Endothelial cell of umbilical vein (primary cell): ENCODE measurements around the gene CCDC85B. TPM values are rescaled to one million over a fixed set of nuclear protein-coding genes. Genes with fewer than 3 reads are reported as not detected.

ENCODE experiments used
- BruUV-seq: library from RNA; stranded (reverse); fragments of 400-500 nt; replicated peaks from 2 replicates; lab custom pipeline; 2021; lab: Mats Ljungman, UMichigan
- CTCF ChIA-PET: fragments of 300-600, 350-600 bp; sonication (Branson Sonifier 250); formaldehyde crosslinking; loops from one replicate; lab custom pipeline; 2021; ENCODE audit warnings: antibody characterized with exemption, inconsistent platforms; lab: Charles Lee
- POLR2A ChIA-PET: fragments of 300-600, 350-600 bp; sonication (Branson Sonifier 250); formaldehyde crosslinking; loops from one replicate; lab custom pipeline; 2021; ENCODE audit warnings: antibody characterized with exemption, inconsistent platforms; lab: Charles Lee
- DNase-seq: peaks from one replicate; pipeline ENCODE4 v3.0.0-alpha.2; 2011; ENCODE audit warnings: low read depth, low spot score
- FAIRE-seq: peaks from 2 replicates; lab custom pipeline; 2011; peaks lifted over from hg19 to GRCh38; lab: Jason Lieb, UNC
- H2AFZ ChIP-seq: 2 replicates; pipeline ENCODE4 v1.6.0; 2012; ENCODE audit warnings: low read depth, low read length, control low read depth, inconsistent platforms
- H3K27ac ChIP-seq: 2 replicates; pipeline ENCODE4 v1.5.1; 2011; ENCODE audit warnings: low read depth, mild to moderate bottlenecking, control low read depth, low read length, moderate library complexity; ENCODE audit not compliant: insufficient read depth
- H3K27me3 ChIP-seq, 2 experiments: 2 replicates each; pipeline versions ENCODE4 v1.6.0 to v1.6.1; 2011; ENCODE audit warnings: low read length in 2 of 2, mixed read lengths in 1 of 2; ENCODE audit not compliant: control insufficient read depth in 2 of 2, insufficient read depth in 2 of 2
- H3K36me3 ChIP-seq, 2 experiments: 2 replicates in 1 of 2; 3 replicates in 1 of 2; pipeline ENCODE4 v1.5.1; 2011; ENCODE audit warnings: low read length in 2 of 2, mild to moderate bottlenecking in 1 of 2, moderate library complexity in 1 of 2; ENCODE audit not compliant: control insufficient read depth in 2 of 2, insufficient read depth in 2 of 2; ENCODE audit errors: extremely low read depth in 1 of 2
- H3K4me1 ChIP-seq: 3 replicates; pipeline ENCODE4 v1.5.1; 2011; ENCODE audit warnings: mild to moderate bottlenecking, low read length; ENCODE audit not compliant: control insufficient read depth, insufficient read depth; ENCODE audit errors: extremely low read depth
- H3K4me2 ChIP-seq: 2 replicates; pipeline ENCODE4 v1.6.1; 2011; ENCODE audit warnings: low read length, control low read depth, mixed read lengths; ENCODE audit not compliant: insufficient read depth
- H3K4me3 ChIP-seq, 3 experiments: fragments of 200-600 bp in 1 of 3; sonication (generic), shearing (Covaris generic) in 1 of 3; replicated peaks in 1 of 3; 2 replicates each; pipeline ENCODE4 v1.5.1; 2011 to 2016; ENCODE audit warnings: control low read depth in 3 of 3, low read length in 3 of 3, mild to moderate bottlenecking in 2 of 3, inconsistent platforms in 1 of 3, low read depth in 1 of 3, moderate library complexity in 1 of 3; ENCODE audit not compliant: insufficient read depth in 1 of 3
- H3K79me2 ChIP-seq: 2 replicates; pipeline ENCODE4 v1.6.0; 2012; ENCODE audit warnings: low read length, inconsistent platforms; ENCODE audit not compliant: control insufficient read depth, insufficient read depth
- H3K9ac ChIP-seq: replicated peaks from 2 replicates; pipeline ENCODE3; 2011; ENCODE audit warnings: low read length, control low read depth; ENCODE audit not compliant: insufficient read depth; ENCODE audit errors: extremely low read depth
- H3K9me1 ChIP-seq: replicated peaks from 3 replicates; pipeline ENCODE4 v1.6.0; 2011; ENCODE audit warnings: mild to moderate bottlenecking, low read length; ENCODE audit not compliant: control insufficient read depth, insufficient read depth; ENCODE audit errors: extremely low read depth
- H3K9me3 ChIP-seq: replicated peaks from 2 replicates; pipeline ENCODE4 v1.5.1; 2012; ENCODE audit warnings: low read length, inconsistent platforms; ENCODE audit not compliant: control insufficient read depth, insufficient read depth
- H4K20me1 ChIP-seq: replicated peaks from 2 replicates; pipeline ENCODE3; 2011; ENCODE audit warnings: mild to moderate bottlenecking, low read length; ENCODE audit not compliant: control insufficient read depth, insufficient read depth; ENCODE audit errors: extremely low read depth
- EZH2 ChIP-seq: IDR thresholded peaks from 2 replicates; pipeline ENCODE4 v1.6.1; 2012; ENCODE audit warnings: borderline replicate concordance, low read depth, mild to moderate bottlenecking, moderate library complexity, low read length, inconsistent platforms; ENCODE audit not compliant: severe bottlenecking
- FOS ChIP-seq: IDR thresholded peaks from 2 replicates; pipeline ENCODE4 v1.6.1; 2011; ENCODE audit warnings: mild to moderate bottlenecking, low read length, moderate library complexity, borderline replicate concordance; ENCODE audit not compliant: insufficient read depth
- GATA2 ChIP-seq: IDR thresholded peaks from 2 replicates; pipeline ENCODE4 v1.7.0; 2011; ENCODE audit warnings: low read depth, mild to moderate bottlenecking, moderate library complexity, mixed read lengths, low read length; ENCODE audit not compliant: insufficient read length, insufficient read depth
- JUN ChIP-seq: IDR thresholded peaks from 2 replicates; pipeline ENCODE4 v1.6.1; 2011; ENCODE audit warnings: borderline replicate concordance, low read depth; ENCODE audit not compliant: insufficient read length, insufficient read depth
- MAX ChIP-seq: IDR thresholded peaks from 2 replicates; pipeline ENCODE4 v1.6.1; 2011; ENCODE audit not compliant: insufficient read depth, insufficient read length
- MYC ChIP-seq: IDR thresholded peaks from one replicate; pipeline ENCODE4 v1.6.1; 2011; ENCODE audit warnings: mild to moderate bottlenecking, low read depth, low read length
- POLR2A ChIP-seq: IDR thresholded peaks from 2 replicates; pipeline ENCODE4 v1.6.1; 2012; ENCODE audit warnings: low read depth, mild to moderate bottlenecking, control low read depth, low read length
- POLR2AphosphoS5 ChIP-seq: IDR thresholded peaks from 2 replicates; pipeline ENCODE4 v1.6.1; 2012; ENCODE audit warnings: low read depth, mild to moderate bottlenecking, control low read depth, low read length, moderate library complexity; ENCODE audit not compliant: insufficient read depth
- dilution Hi-C: fragments of 300-500 bp; cut with MboI; formaldehyde crosslinking; loops from one replicate; pipeline ENCODE4 v1.15.0; 2019; ENCODE audit warnings: low sequenced_read_pairs; ENCODE audit not compliant: extremely low pct_ligation_motif_present
- intact Hi-C: fragments of 100-400 bp; cut with micrococcal nuclease; formaldehyde crosslinking; loops from one replicate; pipeline ENCODE4 v1.10.0; 2022
- polyA plus RNA-seq, 4 experiments: library from polyadenylated mRNA; depleted of rRNA in 3 of 4; stranded (reverse) in 3 of 4; unstranded in 1 of 4; fragments of >200 nt; gene quantifications; 2 replicates each; pipeline versions ENCODE4 v1.2.1 to v1.2.3, GENCODE V29; 2011 to 2012; ENCODE audit warnings: missing spikeins in 1 of 4
- total RNA-seq: library from RNA; stranded (reverse); gene quantifications from 2 replicates; pipeline ENCODE4 v1.2.3, GENCODE V29; 2021
- TF ChIP-seq, protein P1 (sequence below), 2 donors: IDR thresholded peaks; 1 replicate in 1 of 2; 2 replicates in 1 of 2; pipeline ENCODE4 v1.5.1; 2011; ENCODE audit warnings: low read length in 2 of 2, mild to moderate bottlenecking in 2 of 2, moderate library complexity in 2 of 2, control low read depth in 1 of 2, inconsistent platforms in 1 of 2, low read depth in 1 of 2; ENCODE audit not compliant: insufficient read depth in 1 of 2; ENCODE audit errors: extremely low read depth in 1 of 2

CCDC85B gene
- total and polyA plus RNA-seq, 2 donors (not counting 3 experiments of a cell fraction or from before 2014, with no cell fraction given) = 105 to 107 TPM

- BruUV-seq = no TSS peak
- H3K79me2 ChIP-seq = peaks cover 33% of the 10 kb centered on the region
- no peak for FAIRE-seq
- POLR2A ChIA-PET = no interaction called here
- TF ChIP-seq EZH2 (no peak), POLR2A (no peak), FOS (no peak), GATA2 (no peak), POLR2AphosphoS5 (no peak), JUN (no peak), MAX (no peak), MYC (no peak)
- TF ChIP-seq, protein P1, sequence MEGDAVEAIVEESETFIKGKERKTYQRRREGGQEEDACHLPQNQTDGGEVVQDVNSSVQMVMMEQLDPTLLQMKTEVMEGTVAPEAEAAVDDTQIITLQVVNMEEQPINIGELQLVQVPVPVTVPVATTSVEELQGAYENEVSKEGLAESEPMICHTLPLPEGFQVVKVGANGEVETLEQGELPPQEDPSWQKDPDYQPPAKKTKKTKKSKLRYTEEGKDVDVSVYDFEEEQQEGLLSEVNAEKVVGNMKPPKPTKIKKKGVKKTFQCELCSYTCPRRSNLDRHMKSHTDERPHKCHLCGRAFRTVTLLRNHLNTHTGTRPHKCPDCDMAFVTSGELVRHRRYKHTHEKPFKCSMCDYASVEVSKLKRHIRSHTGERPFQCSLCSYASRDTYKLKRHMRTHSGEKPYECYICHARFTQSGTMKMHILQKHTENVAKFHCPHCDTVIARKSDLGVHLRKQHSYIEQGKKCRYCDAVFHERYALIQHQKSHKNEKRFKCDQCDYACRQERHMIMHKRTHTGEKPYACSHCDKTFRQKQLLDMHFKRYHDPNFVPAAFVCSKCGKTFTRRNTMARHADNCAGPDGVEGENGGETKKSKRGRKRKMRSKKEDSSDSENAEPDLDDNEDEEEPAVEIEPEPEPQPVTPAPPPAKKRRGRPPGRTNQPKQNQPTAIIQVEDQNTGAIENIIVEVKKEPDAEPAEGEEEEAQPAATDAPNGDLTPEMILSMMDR (IDR thresholded peaks at IDR 0.05; ENCODE audit: extremely low read depth in 1 of 2, insufficient read depth in 1 of 2, low read depth in 1 of 2, low read length in 2 of 2) = no peak
- H3K36me3 ChIP-seq = peaks cover 9 to 41% of the 10 kb centered on the region in 2 experiments
- no peak overlapping the region for H3K9ac ChIP-seq
- H3K4me2 ChIP-seq = no peak overlapping the region
- no peaks in the 10 kb centered on the region for H3K9me3 ChIP-seq
- H3K27me3 ChIP-seq = no peaks in the 10 kb centered on the region
- intact Hi-C loops = no loop called here
- CTCF ChIA-PET = interaction anchor here (0.8 kb wide), 2 partner anchors 25 to 83 kb away, joined by 3 to 4 read pairs; partner anchors contain the start of gene FIBP
- dilution Hi-C loops = no loop called here
- no peaks in the 10 kb centered on the region for H3K9me1 ChIP-seq
- H2AFZ ChIP-seq = no peak overlapping the region
- DNase-seq = no peak
- no peak overlapping the region for H3K27ac ChIP-seq
- peaks cover 27% of the 10 kb centered on the region for H3K4me1 ChIP-seq
- H3K4me3 ChIP-seq = no peak overlapping the region
- H4K20me1 ChIP-seq = no peaks in the 10 kb centered on the region
These were observed 27.3 kb upstream of the CCDC85B start for GRCh38 chr11:65862941-65863888.
